Coronary artery (tissue), 2 donors: ENCODE results near the gene SMAD6.
A peak's percentile ranks its signal among the peaks of the same experiment; 100 is the strongest.

Experiments used
- DNase-seq: peaks from one replicate; pipeline ENCODE4 v3.0.0-alpha.2; 2017; ENCODE audit warnings: low spot score
- H3K27ac ChIP-seq, 2 donors: fragments of 200-600 bp; sonication (generic); one replicate each; pipeline ENCODE4 v1.5.1; 2016 to 2019
- H3K4me3 ChIP-seq: fragments of 200-600 bp; sonication (generic); 2 replicates; pipeline ENCODE4 v1.5.1; 2016; ENCODE audit warnings: mild to moderate bottlenecking, moderate library complexity
- CTCF ChIP-seq: fragments of 200-600 bp; sonication (generic); IDR thresholded peaks from one replicate; pipeline ENCODE4 v1.5.1; 2019; ENCODE audit warnings: antibody characterized with exemption

Gene SMAD6

GRCh38 chr15:66770518-66771350 is 68.7 kb downstream of the SMAD6 start:
- no peak for DNase-seq
- H3K27ac ChIP-seq, result no peak overlapping the region
- no peak overlapping the region for H3K4me3 ChIP-seq
- no peak for TF ChIP-seq CTCF

- no peak for TF ChIP-seq CTCF
- no peak for DNase-seq
- Histone ChIP-seq H3K27ac (peak overlapping the region in 1 of 2 donors; percentile 1), H3K4me3 (no peak overlapping the region)
These were observed 69.3 kb downstream of the SMAD6 start for GRCh38 chr15:66771351-66771650.

- peak overlapping the region; percentile 38 for H3K4me3 ChIP-seq
- H3K27ac ChIP-seq, result peak overlapping the region; percentile 51 to 79
- no peak for TF ChIP-seq CTCF
- DNase-seq, result no peak
These were observed 70.6 kb downstream of the SMAD6 start for GRCh38 chr15:66772604-66773128.

- Histone ChIP-seq H3K27ac (peak overlapping the region; percentile 51 to 79), H3K4me3 (peak overlapping the region; percentile 38)
- no peak for TF ChIP-seq CTCF
- DNase-seq, result no peak
These were observed 71.3 kb downstream of the SMAD6 start for GRCh38 chr15:66773129-66773873.

GRCh38 chr15:66774001-66774814 is 72.2 kb downstream of the SMAD6 start:
- peak overlapping the region; percentile 51 to 79 for H3K27ac ChIP-seq
- peak overlapping the region; percentile 38 for H3K4me3 ChIP-seq
- DNase-seq, result peak; percentile 94
- peak; percentile 99 for TF ChIP-seq CTCF

GRCh38 chr15:66775127-66776105 is 73.4 kb downstream of the SMAD6 start:
- Histone ChIP-seq H3K27ac (peak overlapping the region; percentile 51 to 79), H3K4me3 (no peak overlapping the region)
- no peak for DNase-seq
- TF ChIP-seq CTCF, result no peak
